ENCODE results near the gene CCDC86. TPM values are rescaled to one million over a fixed set of nuclear protein-coding genes. Genes with fewer than 3 reads are reported as not detected.

CCDC86 gene
- total RNA-seq, 1 donor from 2014 or later = 34.2 TPM

DNA sequence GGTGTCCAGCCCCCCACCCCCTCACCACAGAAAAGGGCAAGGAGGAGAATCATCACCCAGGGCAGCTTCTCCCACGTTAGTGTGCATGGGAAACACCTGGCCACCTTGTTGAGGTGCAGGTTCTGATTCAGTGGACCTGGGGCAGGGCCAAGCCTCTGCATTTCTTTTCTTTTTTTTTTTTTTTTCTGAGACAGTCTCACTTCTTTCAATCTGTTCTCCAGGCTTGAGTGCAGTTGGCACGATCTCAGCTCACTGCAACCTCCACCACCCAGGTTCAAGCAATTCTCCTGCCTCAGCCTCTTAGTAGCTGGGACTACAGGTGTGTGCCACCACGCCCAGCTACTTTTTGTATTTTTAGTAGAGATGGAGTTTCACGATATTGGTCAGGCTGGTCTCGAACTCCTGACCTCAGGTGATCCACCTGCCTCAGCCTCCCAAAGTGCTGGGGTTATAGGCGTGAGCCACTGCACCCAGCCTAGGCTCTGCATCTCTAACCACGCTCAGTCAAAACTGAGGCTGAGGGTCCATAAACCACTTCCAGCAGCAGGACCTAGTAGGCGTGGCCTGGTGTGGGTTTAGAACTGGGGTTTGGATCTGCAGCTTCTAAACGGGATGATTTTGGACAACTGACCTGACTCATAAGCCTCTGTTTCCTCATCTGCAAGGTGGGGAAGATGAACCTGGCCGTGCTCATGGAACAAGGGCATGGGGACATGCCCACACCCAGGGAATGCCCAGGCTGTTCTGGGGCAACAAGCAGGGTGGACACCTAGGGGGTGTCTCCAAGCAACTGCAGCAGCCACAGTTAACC lies 26.2 kb downstream of the CCDC86 start:
- intact Hi-C loops (cut with micrococcal nuclease) = no loop called here

- intact Hi-C loops (cut with micrococcal nuclease) = no loop called here
Measured at GRCh38 chr11:60868682-60869450, 27.0 kb downstream of the CCDC86 start.

DNA sequence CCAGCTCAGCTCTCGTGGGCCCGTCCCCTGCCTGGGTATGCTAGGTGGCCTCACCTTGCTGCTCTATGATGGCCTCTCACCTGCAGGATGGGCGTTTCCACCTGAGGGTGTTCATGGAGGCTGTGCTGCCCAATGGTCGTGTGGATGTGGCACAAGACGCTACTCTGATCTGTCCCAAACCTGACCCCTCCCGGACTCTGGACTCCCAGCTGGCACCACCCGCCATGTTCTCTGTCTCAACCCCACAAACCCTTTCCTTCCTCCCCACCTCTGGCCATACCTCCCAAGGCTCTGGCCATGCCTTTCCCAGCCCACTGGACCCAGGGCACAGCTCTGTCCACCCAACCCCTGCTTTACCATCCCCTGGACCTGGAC lies 27.5 kb downstream of the CCDC86 start:
- intact Hi-C loops (cut with micrococcal nuclease) = no loop called here

- intact Hi-C loops (cut with micrococcal nuclease) = no loop called here
Measured at GRCh38 chr11:60870276-60870675, 28.4 kb downstream of the CCDC86 start.

DNA sequence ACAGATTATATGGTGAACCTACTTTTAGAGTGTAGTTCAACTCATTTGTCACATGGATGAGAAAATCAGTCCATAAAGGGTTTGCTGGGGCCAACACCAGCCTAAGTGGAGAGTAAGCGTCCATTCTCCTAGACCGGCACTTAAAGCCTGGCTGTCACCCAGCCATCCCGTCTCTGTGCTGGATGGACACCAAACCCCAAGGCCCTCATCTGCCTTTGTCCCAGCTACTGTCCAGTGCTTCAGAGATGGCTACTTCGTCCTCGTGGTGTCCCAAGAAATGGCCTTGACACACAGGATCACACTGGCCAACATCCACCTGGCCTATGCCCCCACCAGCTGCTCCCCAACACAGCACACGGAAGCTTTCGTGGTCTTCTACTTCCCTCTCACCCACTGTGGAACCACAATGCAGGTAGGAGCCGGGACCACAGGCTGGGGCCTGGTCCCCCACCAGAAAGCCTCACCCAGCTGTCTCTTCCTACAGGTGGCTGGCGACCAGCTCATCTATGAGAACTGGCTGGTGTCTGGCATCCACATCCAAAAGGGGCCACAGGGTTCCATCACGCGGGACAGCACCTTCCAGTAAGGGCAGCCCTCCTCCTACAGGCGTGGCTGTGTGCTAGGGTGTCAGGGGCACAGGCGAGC lies 28.9 kb downstream of the CCDC86 start:
- intact Hi-C loops (cut with micrococcal nuclease) = no loop called here

DNA sequence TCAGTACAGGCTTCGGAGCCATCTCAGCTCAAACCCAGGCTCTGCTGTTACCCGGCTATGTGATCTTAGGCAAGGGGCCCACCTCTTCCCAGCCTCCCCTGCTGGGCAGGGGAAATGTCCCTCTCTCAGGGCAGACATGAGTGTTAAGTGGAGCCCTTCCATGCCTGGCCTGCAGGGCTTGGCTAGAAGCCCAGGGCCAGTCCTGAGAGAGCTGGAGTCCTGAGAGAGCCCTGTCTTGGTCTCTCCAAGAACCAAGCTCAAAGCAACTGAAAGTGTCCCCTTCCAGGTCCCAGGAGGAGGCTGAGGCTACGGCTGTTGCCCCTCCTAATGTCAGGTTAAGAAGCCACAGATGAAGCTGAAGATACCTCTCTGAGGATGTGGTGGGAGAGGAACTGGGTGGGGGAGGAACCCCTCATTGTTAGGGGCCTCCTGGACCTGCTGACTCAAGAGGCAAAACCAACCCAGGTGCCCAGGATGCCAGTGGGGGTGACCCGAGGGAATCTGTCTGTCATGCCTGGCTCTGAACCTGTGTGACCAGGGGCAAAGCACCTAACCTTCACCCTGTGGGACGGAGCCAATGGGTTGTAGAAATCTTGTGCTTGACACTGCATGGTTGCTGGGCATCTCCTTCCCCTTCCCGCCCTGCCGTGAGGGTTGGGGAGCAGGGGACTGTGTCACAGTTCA lies 29.6 kb downstream of the CCDC86 start:
- intact Hi-C loops (cut with micrococcal nuclease) = no loop called here

DNA sequence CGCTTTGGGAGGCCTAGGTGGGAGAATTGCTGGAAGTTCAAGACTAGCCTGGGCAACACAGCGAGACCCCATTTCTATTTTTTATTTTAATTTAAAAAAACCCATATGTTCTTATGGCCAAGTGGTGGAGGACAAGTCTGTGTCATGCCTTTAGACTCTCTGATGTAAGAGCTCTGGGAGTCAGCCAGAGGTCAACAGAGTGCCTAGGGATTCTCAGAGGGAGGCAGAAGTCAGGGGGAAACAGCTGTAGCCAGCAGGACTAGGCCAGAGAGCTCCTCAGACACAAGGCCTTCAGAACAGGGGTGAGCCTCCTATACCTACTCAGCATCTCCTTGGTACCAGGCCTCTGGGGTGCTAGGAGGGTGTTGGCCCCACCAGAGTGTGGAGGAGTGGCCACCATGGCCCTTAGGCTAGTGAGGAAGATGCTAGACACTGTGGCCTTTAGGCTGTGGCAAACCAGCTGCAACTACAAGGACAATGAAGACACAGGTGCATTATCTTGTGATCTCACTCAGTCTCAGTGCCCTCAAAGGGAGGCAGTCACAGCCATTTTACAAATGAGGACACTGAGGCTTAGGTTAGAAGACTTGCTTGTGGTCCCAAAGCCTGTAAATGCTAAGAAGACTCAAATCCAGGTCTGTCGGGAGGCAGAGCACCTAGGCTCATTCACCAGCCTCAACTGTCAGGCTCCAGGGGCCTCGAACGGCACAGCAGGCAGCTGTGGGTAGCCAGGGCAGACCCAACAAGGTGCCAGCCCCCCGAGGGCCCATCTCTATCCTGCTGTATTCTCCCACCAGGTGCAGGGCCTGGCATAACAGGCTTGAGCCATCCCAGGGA lies 30.4 kb downstream of the CCDC86 start:
- intact Hi-C loops (cut with micrococcal nuclease) = no loop called here

DNA sequence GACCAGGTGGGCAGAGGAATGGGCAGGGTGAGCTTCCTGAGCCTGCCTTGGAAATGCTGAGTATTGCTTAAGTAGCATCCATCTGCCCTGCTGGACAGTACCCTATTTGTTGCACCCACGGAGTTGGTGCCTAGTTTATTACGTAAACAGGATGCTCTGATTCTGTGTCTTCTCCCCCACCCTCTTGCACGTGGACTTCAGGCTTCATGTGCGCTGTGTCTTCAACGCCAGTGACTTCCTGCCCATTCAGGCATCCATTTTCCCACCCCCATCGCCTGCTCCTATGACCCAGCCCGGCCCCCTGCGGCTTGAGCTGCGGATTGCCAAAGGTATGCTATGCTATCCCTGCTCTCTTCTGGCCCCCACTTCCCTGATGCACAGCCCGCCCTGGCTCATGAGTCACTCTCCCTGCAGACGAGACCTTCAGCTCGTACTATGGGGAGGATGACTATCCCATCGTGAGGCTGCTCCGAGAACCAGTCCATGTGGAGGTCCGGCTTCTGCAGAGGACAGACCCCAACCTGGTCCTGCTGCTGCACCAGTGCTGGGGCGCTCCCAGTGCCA lies 31.1 kb downstream of the CCDC86 start:
- intact Hi-C loops (cut with micrococcal nuclease) = no loop called here

- intact Hi-C loops (cut with micrococcal nuclease) = no loop called here
Measured at GRCh38 chr11:60873533-60873932, 31.6 kb downstream of the CCDC86 start.

- intact Hi-C loops (cut with micrococcal nuclease) = no loop called here
Measured at GRCh38 chr11:60874421-60875365, 32.8 kb downstream of the CCDC86 start.

DNA sequence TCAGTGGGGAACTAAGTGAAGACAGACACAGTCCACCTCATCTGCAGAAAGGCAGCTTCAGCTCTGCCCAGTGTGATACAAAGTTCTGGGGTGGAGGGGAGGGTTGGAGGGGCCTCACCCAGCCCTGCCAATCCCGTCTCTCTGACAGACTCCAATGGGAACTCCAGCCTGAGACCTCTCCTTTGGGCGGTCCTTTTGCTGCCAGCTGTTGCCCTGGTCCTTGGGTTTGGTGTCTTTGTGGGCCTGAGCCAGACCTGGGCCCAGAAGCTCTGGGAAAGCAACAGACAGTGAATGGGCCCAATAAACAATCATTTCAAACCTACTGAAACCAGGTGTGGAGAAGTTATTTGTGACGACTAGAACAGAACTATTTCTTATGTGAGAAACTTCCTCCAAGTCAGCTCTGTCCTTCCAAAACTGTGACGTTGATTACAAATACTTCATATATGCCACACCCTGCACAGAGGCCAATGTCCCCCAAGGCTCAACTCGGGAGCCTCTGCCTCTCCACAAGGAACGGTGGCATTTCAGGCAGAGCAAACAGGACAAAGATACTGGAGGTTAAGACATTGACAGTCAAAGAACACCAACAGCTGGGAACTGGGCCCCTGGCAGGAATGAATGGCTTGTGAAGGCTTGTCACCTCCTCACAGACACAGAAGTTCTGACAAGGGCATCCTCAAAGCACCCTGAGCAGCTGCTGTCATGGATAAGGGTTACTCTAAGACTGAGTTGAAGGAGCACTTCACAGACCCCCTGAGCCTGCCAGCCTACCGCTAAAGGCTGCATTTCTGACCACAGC lies 33.7 kb downstream of the CCDC86 start:
- intact Hi-C loops (cut with micrococcal nuclease) = no loop called here

DNA sequence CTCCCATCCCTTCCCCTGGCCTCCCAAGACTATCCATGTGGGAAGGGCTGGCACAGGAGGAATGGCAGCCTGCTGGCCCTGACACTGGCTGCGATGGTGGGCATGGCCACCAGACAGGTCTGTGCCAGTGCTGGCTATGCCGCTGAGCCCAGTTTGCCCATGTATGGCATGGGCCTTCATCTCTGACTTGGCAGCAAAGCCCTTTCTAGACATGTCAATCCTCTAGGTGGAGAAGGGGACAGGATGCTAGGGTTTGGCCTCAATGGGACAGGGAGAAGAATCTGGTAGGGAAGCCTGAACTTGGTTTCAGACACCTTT lies 34.2 kb downstream of the CCDC86 start:
- intact Hi-C loops (cut with micrococcal nuclease) = no loop called here

DNA sequence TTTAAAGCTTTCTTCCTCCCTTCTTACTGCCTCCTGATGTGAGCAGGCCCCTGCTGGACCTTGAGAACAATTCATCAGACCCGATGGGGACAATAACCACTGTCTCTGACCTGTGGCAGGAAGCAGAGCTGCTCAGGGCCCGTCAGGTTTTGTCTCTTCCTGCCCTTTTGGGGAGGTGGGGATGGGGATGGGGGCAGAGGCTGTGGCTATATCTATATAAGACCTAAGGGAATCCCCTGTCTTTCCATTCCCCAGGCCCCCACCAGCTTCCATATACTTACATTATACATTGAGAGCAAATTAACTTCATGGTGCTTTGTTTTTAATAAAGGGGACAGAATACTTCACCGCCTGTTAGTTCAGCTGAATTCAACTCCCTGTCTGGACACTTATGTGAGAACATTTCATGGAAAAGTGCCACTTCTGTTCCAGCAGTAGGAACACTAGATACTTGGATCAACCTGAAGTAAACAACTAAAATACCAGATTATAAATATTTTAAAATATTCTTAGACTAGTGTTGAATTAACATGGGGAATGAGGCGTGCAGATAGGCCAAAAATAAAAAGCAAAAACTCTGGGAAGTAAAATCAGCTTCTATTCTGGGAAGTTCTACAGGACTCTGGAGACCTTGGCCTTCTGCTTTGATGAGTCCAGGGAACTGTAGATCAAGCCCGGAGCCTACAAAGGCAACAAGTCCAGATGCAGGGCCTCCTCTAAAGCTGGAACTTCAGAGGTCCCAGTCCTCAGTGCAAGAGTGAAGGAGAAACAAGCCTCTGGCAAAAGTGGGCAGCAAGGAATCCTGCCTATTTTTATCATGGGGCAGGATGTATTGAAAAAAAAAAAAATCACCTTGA lies 36.6 kb downstream of the CCDC86 start:
- intact Hi-C loops (cut with micrococcal nuclease) = no loop called here

GRCh38 chr11:60879104-60879503 lies 37.2 kb downstream of the CCDC86 start:
- intact Hi-C loops (cut with micrococcal nuclease) = no loop called here

- intact Hi-C loops (cut with micrococcal nuclease) = no loop called here
Measured at GRCh38 chr11:60879971-60880588, 38.2 kb downstream of the CCDC86 start.

GRCh38 chr11:60880643-60881282 lies 38.9 kb downstream of the CCDC86 start:
- intact Hi-C loops (cut with micrococcal nuclease) = no loop called here

DNA sequence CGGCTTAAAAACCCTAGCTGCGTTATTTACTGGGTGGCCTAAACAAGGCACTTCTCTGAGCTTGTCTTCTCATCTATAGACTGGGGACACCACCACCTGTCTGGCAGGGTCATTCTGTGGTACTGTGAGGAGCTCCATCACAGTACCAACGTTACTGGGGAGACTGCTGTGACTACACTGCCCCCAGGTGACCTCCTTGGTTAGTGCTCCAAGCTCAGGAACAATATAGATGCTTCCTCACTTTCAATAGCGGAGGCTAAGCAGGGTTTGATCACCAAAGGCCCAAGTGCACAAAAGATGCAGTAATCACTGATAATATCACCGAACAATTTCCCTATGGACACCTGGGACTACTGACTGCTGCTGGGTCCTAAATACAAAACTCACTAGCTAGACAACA lies 45.6 kb downstream of the CCDC86 start:
- intact Hi-C loops (cut with micrococcal nuclease) = loop anchor here (1.0 kb wide), 2 partner anchors 56 to 112 kb away; no protein-coding TSS in a partner anchor

All from T-helper 1 cell treated with Interleukin-12 subunit alpha and Interleukin-12 subunit beta and Interleukin-4 antibody, amounts not matched to agents 30 ng/mL and 1 ng/mL, for 36 hours (primary cell).